Measurements from ENCODE around the gene CHP1. TPM values are rescaled to one million over a fixed set of nuclear protein-coding genes. Genes with fewer than 3 reads are reported as not detected.

The CHP1 gene
- total and polyA plus RNA-seq, 2 of the 8 experiments (the other 6 are each of a cell fraction or from before 2014, with no cell fraction given), result 45.2 to 89.0 TPM

GRCh38 chr15:41279535-41280283 lies 48.6 kb downstream of the CHP1 start:
- FAIRE-seq, result no peak

More at GRCh38 chr15:41279535-41280283, 48.6 kb downstream of the CHP1 start:
- Histone ChIP-seq H3K4me1 (replicated peaks in 1 of 4; ENCODE audit: control insufficient read depth in 3 of 4, insufficient read depth in 4 of 4, low read length in 3 of 4) (peaks cover 0 to 5% (median 2%) of the 10 kb centered on the region in 4 experiments; a peak in 2 of 7 replicates), H4K8ac (ENCODE audit: extremely low read depth, insufficient read depth, low read length) (no peak overlapping the region), H2BK5ac (ENCODE audit: low read depth, low read length) (no peak overlapping the region), H3K79me1 (ENCODE audit: low read depth, low read length) (no peaks in the 10 kb centered on the region), H2AFZ (ENCODE audit: low read length) (no peak overlapping the region), H3K4ac (replicated peaks; ENCODE audit: insufficient read length, low read depth, low read length) (no peak overlapping the region), H3K18ac (ENCODE audit: extremely low read depth, low read length) (no peak overlapping the region), H3K27ac (ENCODE audit: low read depth, low read length) (no peak overlapping the region), H3K27me3 (replicated peaks in 1 of 4; ENCODE audit: control insufficient read depth in 3 of 4, extremely low read depth in 1 of 4, insufficient read depth in 3 of 4, low read length in 3 of 4) (no peaks in the 10 kb centered on the region), H3K4me2 (ENCODE audit: insufficient read depth in 1 of 2, low read depth in 2 of 2, low read length in 2 of 2) (no peak overlapping the region), H4K20me1 (replicated peaks in 1 of 2; ENCODE audit: control insufficient read depth in 1 of 2, insufficient read depth in 2 of 2, low read length in 2 of 2) (no peaks in the 10 kb centered on the region), H2BK120ac (replicated peaks; ENCODE audit: low read depth, low read length) (no peak overlapping the region), H2BK12ac (ENCODE audit: low read depth, low read length) (no peak overlapping the region), H3K4me3 (ENCODE audit: extremely low read depth in 1 of 4, insufficient read depth in 2 of 4, low read depth in 3 of 4, low read length in 4 of 4) (no peak overlapping the region), H3K14ac (ENCODE audit: insufficient read length) (no peak overlapping the region), H3K56ac (replicated peaks; ENCODE audit: insufficient read length, low read depth, low read length) (no peak overlapping the region), H3K23ac (ENCODE audit: insufficient read length) (no peak overlapping the region), H4K5ac (ENCODE audit: insufficient read length, low read depth, low read length) (no peak overlapping the region), H3K23me2 (ENCODE audit: low read depth, low read length) (0 out of 2 replicates have a peak, but pooled peaks cover 3% of the 10 kb centered on the region), H3K36me3 (ENCODE audit: control insufficient read depth in 2 of 4, insufficient read depth in 4 of 4, low read length in 3 of 4) (peaks cover 2 to 23% (median 9%) of the 10 kb centered on the region in 4 experiments; a peak in 5 of 8 replicates), H2BK15ac (ENCODE audit: low read length) (no peak overlapping the region), H4K91ac (replicated peaks; ENCODE audit: insufficient read length, low read length) (no peak overlapping the region), H2AK5ac (ENCODE audit: low read depth, low read length) (no peak overlapping the region), H3K9me3 (ENCODE audit: insufficient read depth in 2 of 2, low read depth in 1 of 2, low read length in 1 of 2) (no peaks in the 10 kb centered on the region), H2BK20ac (ENCODE audit: low read length) (no peak overlapping the region), H3K9ac (replicated peaks in 1 of 4; ENCODE audit: extremely low read depth in 1 of 4, low read depth in 3 of 4, low read length in 3 of 4) (no peak overlapping the region), H3K79me2 (ENCODE audit: control insufficient read depth in 1 of 2, insufficient read depth in 2 of 2, low read length in 2 of 2) (peaks cover 8 to 9% of the 10 kb centered on the region in 2 experiments)
- TF ChIP-seq, protein P1, sequence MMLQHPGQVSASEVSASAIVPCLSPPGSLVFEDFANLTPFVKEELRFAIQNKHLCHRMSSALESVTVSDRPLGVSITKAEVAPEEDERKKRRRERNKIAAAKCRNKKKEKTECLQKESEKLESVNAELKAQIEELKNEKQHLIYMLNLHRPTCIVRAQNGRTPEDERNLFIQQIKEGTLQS (IDR thresholded peaks at IDR 0.05; ENCODE audit: insufficient read depth, low read depth, low read length), result no peak
- no peak for TF ChIP-seq TAF1 (IDR thresholded peaks at IDR 0.05; ENCODE audit: low read depth, low read length)
- no peak for TF ChIP-seq RXRA (IDR thresholded peaks at IDR 0.05; ENCODE audit: insufficient read depth, low read depth, low read length)
- TF ChIP-seq RAD21 (IDR thresholded peaks at IDR 0.05 in 1 of 2, conservative IDR thresholded peaks at IDR 0.05 in 1 of 2; ENCODE audit: low read depth in 2 of 2, low read length in 2 of 2), result no peak
- TF ChIP-seq KDM5A (IDR thresholded peaks at IDR 0.05; ENCODE audit: low read length), result no peak
- TF ChIP-seq SIN3A (conservative IDR thresholded peaks at IDR 0.05 in 1 of 2, IDR thresholded peaks at IDR 0.05 in 1 of 2; ENCODE audit: low read depth in 1 of 2, low read length in 2 of 2), result no peak
- no peak for TF ChIP-seq USF2 (IDR thresholded peaks at IDR 0.05; ENCODE audit: low read length)
- TF ChIP-seq YY1 (IDR thresholded peaks at IDR 0.05; ENCODE audit: low read depth, low read length), result no peak
- CTCF ChIA-PET (ENCODE audit: partially characterized antibody), result no interaction called here
- POLR2A ChIA-PET (ENCODE audit: partially characterized antibody), result interaction anchor here (1.3 kb wide), 1 partner anchor 8 kb away, joined by 3 read pairs; no protein-coding TSS in a partner anchor
- DNase-seq (ENCODE audit: low read depth in 1 of 2, low spot score in 2 of 2), result no peak
- 100% methylated on average over 1 of the region's 1 CpG; no CpG with 5 or more reads in 1 of the 2 experiments for WGBS, 2 experiments (ENCODE audit: extremely low coverage in 1 of 2, insufficient coverage in 1 of 2, insufficient read length in 1 of 2, insufficient replicate concordance in 2 of 2, low coverage in 1 of 2, low lambda C conversion rate in 2 of 2, missing lambda C conversion rate in 1 of 2)
